GM21381 (cell line): ENCODE results near the gene GALNS.
"Not testable (repeated sequence)": the region's sequence is repeated elsewhere in the genome, so short reads cannot be mapped to it uniquely, and the experiment has no call there.

Source experiments
- ATAC-seq: cut with Tn5 transposase; IDR thresholded peaks from one replicate; pipeline ENCODE4 v1.9.1; 2021; ENCODE audit warnings: mild to moderate bottlenecking, moderate library complexity; ENCODE audit not compliant: unreplicated experiment

Gene GALNS

GRCh38 chr16:88856828-88857727 is at the start of gene GALNS, which contains the start of gene TRAPPC2L:
GALNS (minus strand) TSS chr16:88856947; CDS start chr16:88856877, 70 bp downstream.
TRAPPC2L (plus strand) TSS chr16:88857127; CDS start chr16:88857151, 24 bp downstream.
- ATAC-seq, result peak; percentile 82

GRCh38 chr16:88906020-88906419 is 49.3 kb upstream of the GALNS start:
- no peak for ATAC-seq

- no peak for ATAC-seq
Measured at GRCh38 chr16:88905563-88905962, 48.8 kb upstream of the GALNS start.

- ATAC-seq, result no peak
Measured at GRCh38 chr16:88904676-88905365, 48.1 kb upstream of the GALNS start.

GRCh38 chr16:88903267-88903666 is 46.5 kb upstream of the GALNS start:
- no peak for ATAC-seq

GRCh38 chr16:88902744-88903143 is 46.0 kb upstream of the GALNS start:
- ATAC-seq, result no peak

GRCh38 chr16:88901718-88902337 is 45.1 kb upstream of the GALNS start:
- ATAC-seq, result no peak

- no peak for ATAC-seq
Measured at GRCh38 chr16:88900662-88901052, 43.9 kb upstream of the GALNS start.

- no peak for ATAC-seq
Measured at GRCh38 chr16:88899901-88900661, 43.3 kb upstream of the GALNS start.

- ATAC-seq, result no peak
Measured at GRCh38 chr16:88897696-88898425, 41.1 kb upstream of the GALNS start.

- ATAC-seq, result no peak
Measured at GRCh38 chr16:88896238-88897070, 39.7 kb upstream of the GALNS start.

GRCh38 chr16:88895335-88895734 is 38.6 kb upstream of the GALNS start:
- ATAC-seq, result no peak

GRCh38 chr16:88894681-88895300 is 38.0 kb upstream of the GALNS start:
- ATAC-seq, result no peak

GRCh38 chr16:88894266-88894665 is 37.5 kb upstream of the GALNS start:
- not testable (repeated sequence) for ATAC-seq

GRCh38 chr16:88893127-88893968 is 36.6 kb upstream of the GALNS start:
- ATAC-seq, result no peak

- no peak for ATAC-seq
Measured at GRCh38 chr16:88892065-88892464, 35.3 kb upstream of the GALNS start.

- ATAC-seq, result no peak
Measured at GRCh38 chr16:88891083-88891482, 34.3 kb upstream of the GALNS start.
